H1 (cell line): Measurements from ENCODE around the gene C3orf22. TPM values are rescaled to one million over a fixed set of nuclear protein-coding genes. Genes with fewer than 3 reads are reported as not detected.

Experiments
- CTCF ChIA-PET: fragments of 300-600 bp; sonication (Branson Sonifier 250); formaldehyde crosslinking; loops from one replicate; lab custom pipeline; 2021; ENCODE audit not compliant: partially characterized antibody; lab: Charles Lee
- POLR2A ChIA-PET: fragments of 300-600 bp; sonication (Branson Sonifier 250); formaldehyde crosslinking; loops from one replicate; lab custom pipeline; 2021; ENCODE audit warnings: inconsistent platforms; ENCODE audit not compliant: partially characterized antibody; lab: Charles Lee
- DNase-seq, 2 experiments: peaks; one replicate each; pipeline versions ENCODE4 v3.0.0 to v3.0.0-alpha.2; 2010 to 2022; ENCODE audit warnings: low spot score in 2 of 2, low read depth in 1 of 2, mixed read lengths in 1 of 2
- FAIRE-seq: peaks from 2 replicates; lab custom pipeline; 2011; peaks lifted over from hg19 to GRCh38; lab: Jason Lieb, UNC
- H2AFZ ChIP-seq: 2 replicates; pipeline ENCODE4 v1.8.1; 2012; ENCODE audit warnings: low read length, inconsistent platforms
- H2AK5ac ChIP-seq: 2 replicates; pipeline ENCODE4 v1.6.1; 2013; ENCODE audit warnings: low read depth, low read length
- H2BK120ac ChIP-seq: replicated peaks from 2 replicates; pipeline ENCODE3; 2013; ENCODE audit warnings: low read depth, low read length, inconsistent platforms
- H2BK12ac ChIP-seq: 2 replicates; pipeline ENCODE4 v1.6.1; 2013; ENCODE audit warnings: low read depth, low read length
- H2BK15ac ChIP-seq: 2 replicates; pipeline ENCODE4 v1.6.1; 2013; ENCODE audit warnings: low read length
- H2BK20ac ChIP-seq: 2 replicates; pipeline ENCODE4 v1.6.1; 2013; ENCODE audit warnings: low read length
- H2BK5ac ChIP-seq: 2 replicates; pipeline ENCODE4 v1.6.1; 2013; ENCODE audit warnings: low read depth, low read length
- H3K14ac ChIP-seq: 2 replicates; pipeline ENCODE4 v1.6.1; 2013; ENCODE audit warnings: inconsistent platforms; ENCODE audit not compliant: insufficient read length
- H3K18ac ChIP-seq: 2 replicates; pipeline ENCODE4 v1.6.1; 2013; ENCODE audit warnings: low read length; ENCODE audit errors: extremely low read depth
- H3K23ac ChIP-seq: 2 replicates; pipeline ENCODE4 v1.6.1; 2013; ENCODE audit warnings: inconsistent platforms; ENCODE audit not compliant: insufficient read length
- H3K23me2 ChIP-seq: 2 replicates; pipeline ENCODE4 v1.6.1; 2013; ENCODE audit warnings: low read depth, low read length
- H3K27ac ChIP-seq: 2 replicates; pipeline ENCODE4 v1.6.1; 2011; ENCODE audit warnings: low read depth, low read length, inconsistent platforms
- H3K27me3 ChIP-seq, 4 experiments: replicated peaks in 1 of 4; 1 replicate in 1 of 4; 2 replicates in 3 of 4; pipeline versions ENCODE4 v1.6.1 to v1.8.1; 2011 to 2013; ENCODE audit warnings: low read length in 3 of 4, mild to moderate bottlenecking in 3 of 4, inconsistent platforms in 2 of 4, mixed read lengths in 2 of 4, moderate library complexity in 1 of 4; ENCODE audit not compliant: control insufficient read depth in 3 of 4, insufficient read depth in 3 of 4; ENCODE audit errors: extremely low read depth in 1 of 4
- H3K36me3 ChIP-seq, 4 experiments: 2 replicates each; pipeline versions ENCODE4 v1.6.1 to v1.8.1; 2011 to 2013; ENCODE audit warnings: mild to moderate bottlenecking in 4 of 4, low read length in 3 of 4, moderate library complexity in 2 of 4, control low read depth in 1 of 4, inconsistent platforms in 1 of 4; ENCODE audit not compliant: insufficient read depth in 4 of 4, control insufficient read depth in 2 of 4
- H3K4ac ChIP-seq: replicated peaks from 2 replicates; pipeline ENCODE3; 2013; ENCODE audit warnings: low read length, low read depth, mixed read lengths, inconsistent platforms; ENCODE audit not compliant: insufficient read length
- H3K4me1 ChIP-seq, 4 experiments: replicated peaks in 1 of 4; 1 replicate in 1 of 4; 2 replicates in 3 of 4; pipeline versions ENCODE4 v1.6.1 to v1.8.1; 2011 to 2013; ENCODE audit warnings: low read length in 3 of 4, inconsistent platforms in 2 of 4, mixed read lengths in 1 of 4; ENCODE audit not compliant: insufficient read depth in 4 of 4, control insufficient read depth in 3 of 4
- H3K4me2 ChIP-seq, 2 experiments: 2 replicates each; pipeline versions ENCODE4 v1.6.1 to v1.8.1; 2011 to 2013; ENCODE audit warnings: low read depth in 2 of 2, low read length in 2 of 2, control low read depth in 1 of 2, inconsistent platforms in 1 of 2, mild to moderate bottlenecking in 1 of 2; ENCODE audit not compliant: insufficient read depth in 1 of 2
- H3K4me3 ChIP-seq, 4 experiments: fragments of 200-600, 300-600 bp in 1 of 4; sonication (generic), shearing (Covaris generic), sonication (Bioruptor Twin) in 1 of 4; 2 replicates each; pipeline versions ENCODE4 v1.5.1 to v1.8.1; 2011 to 2016; ENCODE audit warnings: low read length in 4 of 4, low read depth in 3 of 4, control low read depth in 2 of 4, inconsistent platforms in 2 of 4, mild to moderate bottlenecking in 2 of 4, mixed read lengths in 1 of 4, moderate library complexity in 1 of 4; ENCODE audit not compliant: insufficient read depth in 2 of 4; ENCODE audit errors: extremely low read depth in 1 of 4
- H3K56ac ChIP-seq: replicated peaks from 2 replicates; pipeline ENCODE3; 2013; ENCODE audit warnings: low read depth, mild to moderate bottlenecking, mixed read lengths, low read length, inconsistent platforms; ENCODE audit not compliant: insufficient read length
- H3K79me1 ChIP-seq: 2 replicates; pipeline ENCODE4 v1.6.1; 2013; ENCODE audit warnings: low read depth, low read length, control low read depth
- H3K79me2 ChIP-seq, 2 experiments: 2 replicates each; pipeline versions ENCODE4 v1.6.1 to v1.8.1; 2012 to 2013; ENCODE audit warnings: low read length in 2 of 2, mild to moderate bottlenecking in 2 of 2, inconsistent platforms in 1 of 2; ENCODE audit not compliant: insufficient read depth in 2 of 2, control insufficient read depth in 1 of 2
- H3K9ac ChIP-seq, 4 experiments: replicated peaks in 1 of 4; 1 replicate in 1 of 4; 2 replicates in 3 of 4; pipeline versions ENCODE4 v1.6.1 to v1.8.1; 2011 to 2013; ENCODE audit warnings: low read depth in 3 of 4, low read length in 3 of 4, control low read depth in 2 of 4, mild to moderate bottlenecking in 2 of 4, moderate library complexity in 2 of 4, inconsistent platforms in 1 of 4; ENCODE audit errors: extremely low read depth in 1 of 4
- H3K9me3 ChIP-seq, 2 experiments: 2 replicates each; pipeline versions ENCODE4 v1.6.1 to v1.8.1; 2012 to 2013; ENCODE audit warnings: mild to moderate bottlenecking in 2 of 2, moderate library complexity in 2 of 2, control low read depth in 1 of 2, inconsistent platforms in 1 of 2, low read depth in 1 of 2, low read length in 1 of 2, mixed read lengths in 1 of 2; ENCODE audit not compliant: insufficient read depth in 2 of 2
- H4K20me1 ChIP-seq, 2 experiments: replicated peaks in 1 of 2; 2 replicates each; pipeline versions ENCODE3 to v1.8.1; 2011 to 2013; ENCODE audit warnings: inconsistent platforms in 2 of 2, low read length in 2 of 2, mild to moderate bottlenecking in 1 of 2; ENCODE audit not compliant: insufficient read depth in 2 of 2, control insufficient read depth in 1 of 2
- H4K5ac ChIP-seq: 2 replicates; pipeline ENCODE4 v1.6.1; 2013; ENCODE audit warnings: low read length, low read depth, mixed read lengths, inconsistent platforms; ENCODE audit not compliant: insufficient read length
- H4K8ac ChIP-seq: 2 replicates; pipeline ENCODE4 v1.8.0; 2013; ENCODE audit warnings: mild to moderate bottlenecking, moderate library complexity, low read length, inconsistent platforms; ENCODE audit not compliant: insufficient read depth; ENCODE audit errors: extremely low read depth
- H4K91ac ChIP-seq: replicated peaks from 2 replicates; pipeline ENCODE3; 2013; ENCODE audit warnings: low read length, mixed read lengths, inconsistent platforms; ENCODE audit not compliant: insufficient read length
- BRCA1 ChIP-seq: IDR thresholded peaks from 2 replicates; pipeline ENCODE4 v1.6.1; 2012; ENCODE audit warnings: low read depth, low read length, improper control_type of control experiment
- CTBP2 ChIP-seq: IDR thresholded peaks from 2 replicates; pipeline ENCODE4 v1.7.0; 2011; ENCODE audit warnings: borderline replicate concordance, mild to moderate bottlenecking, moderate library complexity, mixed read lengths, low read length; ENCODE audit not compliant: insufficient read depth, insufficient read length
- JUN ChIP-seq: IDR thresholded peaks from 2 replicates; pipeline ENCODE4 v1.6.1; 2011; ENCODE audit warnings: low read depth, mild to moderate bottlenecking, improper control_type of control experiment, low read length
- NANOG ChIP-seq: IDR thresholded peaks from 2 replicates; pipeline ENCODE4 v1.6.1; 2011; ENCODE audit warnings: low read length, low read depth, mild to moderate bottlenecking, inconsistent platforms; ENCODE audit not compliant: insufficient read depth, poor library complexity, severe bottlenecking
- RFX5 ChIP-seq: IDR thresholded peaks from 2 replicates; pipeline ENCODE4 v1.6.1; 2011; ENCODE audit warnings: low read depth, low read length, improper control_type of control experiment, borderline replicate concordance
- RXRA ChIP-seq: IDR thresholded peaks from 2 replicates; pipeline ENCODE4 v1.6.1; 2011; ENCODE audit warnings: low read depth, mild to moderate bottlenecking, low read length, moderate library complexity; ENCODE audit not compliant: insufficient read depth
- SAP30 ChIP-seq: fragments of 300-600 bp; sonication (generic); IDR thresholded peaks from 2 replicates; pipeline ENCODE4 v1.7.1; 2012; ENCODE audit warnings: low read length, moderate library complexity, mild to moderate bottlenecking, inconsistent platforms; ENCODE audit not compliant: insufficient read depth, insufficient replicate concordance
- SIN3A ChIP-seq, 2 experiments: IDR thresholded peaks in 1 of 2; conservative IDR thresholded peaks in 1 of 2; 2 replicates each; pipeline ENCODE4 v1.6.1; 2011 to 2012; ENCODE audit warnings: low read length in 2 of 2, improper control_type of control experiment in 1 of 2, low read depth in 1 of 2, mild to moderate bottlenecking in 1 of 2
- SIX5 ChIP-seq: IDR thresholded peaks from 2 replicates; pipeline ENCODE4 v1.6.1; 2011; ENCODE audit warnings: mild to moderate bottlenecking, low read depth, low read length
- SRF ChIP-seq: IDR thresholded peaks from 2 replicates; pipeline ENCODE4 v1.6.1; 2011; ENCODE audit warnings: mild to moderate bottlenecking, low read depth, low read length, moderate library complexity
- TAF1 ChIP-seq: IDR thresholded peaks from 2 replicates; pipeline ENCODE4 v1.6.1; 2011; ENCODE audit warnings: mild to moderate bottlenecking, low read depth, low read length
- TBP ChIP-seq: IDR thresholded peaks from 2 replicates; pipeline ENCODE4 v1.6.1; 2011; ENCODE audit warnings: low read depth, low read length, improper control_type of control experiment
- USF2 ChIP-seq: IDR thresholded peaks from 2 replicates; pipeline ENCODE4 v1.6.1; 2011; ENCODE audit warnings: low read length, improper control_type of control experiment
- WGBS, 2 experiments: shearing (Covaris generic) in 1 of 2; methylation state at CpG; one replicate each; pipeline versions ENCODE4 v1.1.6 to v1.1.7; 2013 to 2015; ENCODE audit warnings: low lambda C conversion rate in 2 of 2, mixed read lengths in 2 of 2, inconsistent platforms in 1 of 2, low coverage in 1 of 2, missing lambda C conversion rate in 1 of 2; ENCODE audit not compliant: insufficient replicate concordance in 2 of 2, insufficient coverage in 1 of 2, insufficient read length in 1 of 2; ENCODE audit errors: extremely low coverage in 1 of 2, missing lambda C conversion rate in 1 of 2; 5-methylcytosine and 5-hydroxymethylcytosine counted together
- polyA plus RNA-seq, 7 experiments: library from polyadenylated mRNA; depleted of rRNA in 3 of 7; stranded (reverse) in 5 of 7; unstranded in 2 of 7; fragments of >200 nt in 5 of 7; fragments of 200-250 nt in 2 of 7; gene quantifications; 1 replicate in 5 of 7; 2 replicates in 1 of 7; 4 replicates in 1 of 7; pipeline versions ENCODE4 v1.2.1 to v1.2.3, GENCODE V29; 2011 to 2013; ENCODE audit warnings: missing spikeins in 2 of 7, mixed read lengths in 2 of 7
- total RNA-seq: library from RNA; stranded (reverse); fragmentation: NEBNext Ultra II Directional; extraction: Animal tissue kit (Norgen Biotek cat#: 25700); gene quantifications from 2 replicates; pipeline ENCODE4 v1.2.1, GENCODE V29; 2021

Gene C3orf22
- total and polyA plus RNA-seq, 2 of the 8 experiments (the other 6 are each of a cell fraction or from before 2014, with no cell fraction given): not detected

GRCh38 chr3:126557761-126558160, 971 bp downstream of the C3orf22 start:
- peaks cover 0 to 5% of the 10 kb centered on the region in 2 experiments for H4K20me1 ChIP-seq
- H2AFZ ChIP-seq: no peak overlapping the region
- no peak overlapping the region for H3K9ac ChIP-seq
- no peak overlapping the region for H4K8ac ChIP-seq
- no peaks in the 10 kb centered on the region for H3K9me3 ChIP-seq
- no peaks in the 10 kb centered on the region for H3K79me1 ChIP-seq
- peaks cover 6% of the 10 kb centered on the region; the same call in 1 of the 2 replicates for H3K23me2 ChIP-seq
- no peak overlapping the region; the same call in 1 of the 2 replicates for H2BK5ac ChIP-seq
- no peak for FAIRE-seq
- ChIA-PET POLR2A (no interaction called here), CTCF (interaction anchor here (0.7 to 1.2 kb wide), 2 partner anchors 20 to 120 kb away, joined by 3 read pairs; no protein-coding TSS in a partner anchor)
- no peak overlapping the region for H3K56ac ChIP-seq
- 75% methylated on average over 6 of the region's 6 CpGs; no CpG with 5 or more reads in 1 of the 2 experiments for whole genome bisulfite sequencing, 2 experiments
- H2BK12ac ChIP-seq: no peak overlapping the region
- no peak overlapping the region for H3K18ac ChIP-seq
- H3K36me3 ChIP-seq: no peaks in the 10 kb centered on the region; a peak in 1 of 8 replicates
- no peak overlapping the region for H2BK15ac ChIP-seq
- no peak overlapping the region for H2BK120ac ChIP-seq
- no peak overlapping the region for H3K4ac ChIP-seq
- H3K4me1 ChIP-seq: no peaks in the 10 kb centered on the region
- no peaks in the 10 kb centered on the region for H3K79me2 ChIP-seq
- no peaks in the 10 kb centered on the region for H3K27me3 ChIP-seq
- TF ChIP-seq NANOG: no peak
- TF ChIP-seq BRCA1: no peak
- TF ChIP-seq CTBP2: no peak
- no peak for TF ChIP-seq SRF
- no peak for TF ChIP-seq TBP
- no peak for TF ChIP-seq SIX5
- no peak for TF ChIP-seq TAF1
- TF ChIP-seq JUN: no peak
- no peak for TF ChIP-seq SIN3A (conservative IDR thresholded peaks at IDR 0.05 in 1 of 2, IDR thresholded peaks at IDR 0.05 in 1 of 2; ENCODE audit: low read depth in 1 of 2, low read length in 2 of 2)
- TF ChIP-seq RXRA: no peak
- TF ChIP-seq SAP30: no peak
- TF ChIP-seq USF2: no peak
- TF ChIP-seq RFX5: no peak
- no peak overlapping the region for H3K14ac ChIP-seq
- no peak overlapping the region for H3K4me2 ChIP-seq
- H3K23ac ChIP-seq: no peak overlapping the region
- no peak overlapping the region for H2BK20ac ChIP-seq
- no peak overlapping the region for H4K91ac ChIP-seq
- H3K27ac ChIP-seq: no peak overlapping the region
- no peak overlapping the region for H4K5ac ChIP-seq
- no peak overlapping the region for H2AK5ac ChIP-seq
- DNase-seq: no peak
- no peak overlapping the region for H3K4me3 ChIP-seq
